Measurements from ENCODE around the gene NFASC. TPM values are rescaled to one million over a fixed set of nuclear protein-coding genes. Genes with fewer than 3 reads are reported as not detected.

NFASC gene
- total and polyA plus RNA-seq, 2 donors (not counting 3 experiments of a cell fraction or from before 2014, with no cell fraction given), result not detected

GRCh38 chr1:204977318-204977717 lies 106.7 kb downstream of the NFASC start:
- intact Hi-C loops (cut with micrococcal nuclease), result no loop called here
- FAIRE-seq (no peak), DNase-seq (ENCODE audit: low read depth, low spot score) (no peak)
- CTCF ChIA-PET, result interaction anchor here (0.8 to 6.5 kb wide), 9 partner anchors 8 to 285 kb away, joined by 3 to 101 read pairs (median 6); partner anchors contain the start of gene RBBP5
- no peak overlapping the region for H3K4me2 ChIP-seq (ENCODE audit: insufficient read depth, low read length)
- H3K4me3 ChIP-seq (replicated peaks in 1 of 3; ENCODE audit: insufficient read depth in 1 of 3, low read depth in 1 of 3, low read length in 3 of 3), result no peak overlapping the region
- TF ChIP-seq MYC (IDR thresholded peaks at IDR 0.05; ENCODE audit: low read depth, low read length) (no peak), POLR2AphosphoS5 (IDR thresholded peaks at IDR 0.05; ENCODE audit: insufficient read depth, low read depth, low read length) (no peak), POLR2A (IDR thresholded peaks at IDR 0.05; ENCODE audit: low read depth, low read length) (no peak), JUN (IDR thresholded peaks at IDR 0.05; ENCODE audit: borderline replicate concordance, insufficient read depth, insufficient read length, low read depth) (no peak), CTCF (IDR thresholded peaks at IDR 0.05; ENCODE audit: extremely low read depth in 1 of 2, insufficient read depth in 1 of 2, low read depth in 1 of 2, low read length in 2 of 2) (no peak), FOS (IDR thresholded peaks at IDR 0.05; ENCODE audit: borderline replicate concordance, insufficient read depth, low read length) (no peak), GATA2 (IDR thresholded peaks at IDR 0.05; ENCODE audit: insufficient read depth, insufficient read length, low read depth, low read length) (no peak), EZH2 (IDR thresholded peaks at IDR 0.05; ENCODE audit: borderline replicate concordance, low read depth, low read length, severe bottlenecking) (no peak)
- TF ChIP-seq, protein P1, sequence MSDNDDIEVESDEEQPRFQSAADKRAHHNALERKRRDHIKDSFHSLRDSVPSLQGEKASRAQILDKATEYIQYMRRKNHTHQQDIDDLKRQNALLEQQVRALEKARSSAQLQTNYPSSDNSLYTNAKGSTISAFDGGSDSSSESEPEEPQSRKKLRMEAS (IDR thresholded peaks at IDR 0.05; ENCODE audit: insufficient read depth, insufficient read length), result no peak
- no peaks in the 10 kb centered on the region for H3K36me3 ChIP-seq (ENCODE audit: control insufficient read depth in 2 of 2, extremely low read depth in 1 of 2, insufficient read depth in 2 of 2, low read length in 2 of 2)
- H3K79me2 ChIP-seq (ENCODE audit: control insufficient read depth, insufficient read depth, low read length), result no peaks in the 10 kb centered on the region
- POLR2A ChIA-PET, result no interaction called here
- H3K9me3 ChIP-seq (replicated peaks; ENCODE audit: control insufficient read depth, insufficient read depth, low read length), result no peaks in the 10 kb centered on the region
- peaks cover 0 to 2% of the 10 kb centered on the region in 2 experiments for H3K27me3 ChIP-seq (ENCODE audit: control insufficient read depth in 2 of 2, insufficient read depth in 2 of 2, low read length in 2 of 2)
- no peaks in the 10 kb centered on the region for H3K9me1 ChIP-seq (replicated peaks; ENCODE audit: control insufficient read depth, extremely low read depth, insufficient read depth, low read length)
- H4K20me1 ChIP-seq (replicated peaks; ENCODE audit: control insufficient read depth, extremely low read depth, insufficient read depth, low read length), result no peaks in the 10 kb centered on the region
- dilution Hi-C loops (cut with MboI; ENCODE audit: extremely low pct_ligation_motif_present, low sequenced_read_pairs), result no loop called here
- no peak overlapping the region for H3K9ac ChIP-seq (replicated peaks; ENCODE audit: extremely low read depth, insufficient read depth, low read length)
- H3K4me1 ChIP-seq (ENCODE audit: control insufficient read depth, extremely low read depth, insufficient read depth, low read length), result peaks cover 7% of the 10 kb centered on the region
- H3K27ac ChIP-seq (ENCODE audit: insufficient read depth, low read depth, low read length), result no peak overlapping the region
- BruUV-seq (replicated peaks), result no TSS peak
- H2AFZ ChIP-seq (ENCODE audit: low read depth, low read length), result no peak overlapping the region
